GM18868 (cell line): Measurements from ENCODE around the gene ARHGAP42.
A peak's percentile ranks its signal among the peaks of the same experiment; 100 is the strongest.

Source experiments
- ATAC-seq: cut with Tn5 transposase; IDR thresholded peaks from one replicate; pipeline ENCODE4 v1.9.1; 2021; ENCODE audit warnings: mild to moderate bottlenecking, moderate library complexity; ENCODE audit not compliant: unreplicated experiment

The ARHGAP42 gene

GRCh38 chr11:100942016-100942415 lies 254.9 kb downstream of the ARHGAP42 start:
- no peak for ATAC-seq

GRCh38 chr11:100948936-100949335 lies 261.8 kb downstream of the ARHGAP42 start:
- ATAC-seq, result no peak

- ATAC-seq, result no peak
Measured at GRCh38 chr11:100949443-100949842, 262.4 kb downstream of the ARHGAP42 start.

- ATAC-seq, result no peak
Measured at GRCh38 chr11:100955318-100955717, 268.2 kb downstream of the ARHGAP42 start.

GRCh38 chr11:100956351-100956750 lies 269.3 kb downstream of the ARHGAP42 start:
- ATAC-seq, result no peak

- ATAC-seq, result no peak
Measured at GRCh38 chr11:100957499-100957898, 270.4 kb downstream of the ARHGAP42 start.

- no peak for ATAC-seq
Measured at GRCh38 chr11:100961633-100962032, 274.5 kb downstream of the ARHGAP42 start.

GRCh38 chr11:100963375-100963774 lies 276.3 kb downstream of the ARHGAP42 start:
- no peak for ATAC-seq

GRCh38 chr11:100964435-100964834 lies 277.3 kb downstream of the ARHGAP42 start:
- no peak for ATAC-seq

- no peak for ATAC-seq
Measured at GRCh38 chr11:100965346-100965745, 278.3 kb downstream of the ARHGAP42 start.

GRCh38 chr11:100966366-100966765 lies 279.3 kb downstream of the ARHGAP42 start:
- no peak for ATAC-seq

- ATAC-seq, result no peak
Measured at GRCh38 chr11:100969008-100969407, 281.9 kb downstream of the ARHGAP42 start.

GRCh38 chr11:100970283-100971164 lies 283.4 kb downstream of the ARHGAP42 start:
- ATAC-seq, result no peak

GRCh38 chr11:100972046-100972445 lies 285.0 kb downstream of the ARHGAP42 start:
- ATAC-seq, result no peak

- no peak for ATAC-seq
Measured at GRCh38 chr11:100978442-100978841, 291.4 kb downstream of the ARHGAP42 start.

GRCh38 chr11:100978939-100979338 lies 291.9 kb downstream of the ARHGAP42 start:
- no peak for ATAC-seq

- ATAC-seq, result no peak
Measured at GRCh38 chr11:100980156-100980555, 293.1 kb downstream of the ARHGAP42 start.

GRCh38 chr11:100981196-100981824 lies 294.2 kb downstream of the ARHGAP42 start:
- ATAC-seq, result peak; percentile 55

GRCh38 chr11:100984668-100985067 lies 297.6 kb downstream of the ARHGAP42 start:
- ATAC-seq, result peak; percentile 92

GRCh38 chr11:100990931-100991330 lies 303.8 kb downstream of the ARHGAP42 start:
- ATAC-seq, result no peak

- ATAC-seq, result no peak
Measured at GRCh38 chr11:100991541-100991940, 304.5 kb downstream of the ARHGAP42 start.

- no peak for ATAC-seq
Measured at GRCh38 chr11:100994966-100995365, 307.9 kb downstream of the ARHGAP42 start.
